ENCODE measurements around the gene PAPPA2.

The PAPPA2 gene

GRCh38 chr1:176877557-176877956 is 414.6 kb downstream of the PAPPA2 start:
- DNase-seq = no peak

- no peak for DNase-seq
Observed at GRCh38 chr1:176878750-176879536, 416.0 kb downstream of the PAPPA2 start.

GRCh38 chr1:176879784-176880620 is 417.0 kb downstream of the PAPPA2 start:
- DNase-seq = no peak

- peak; percentile 70 for DNase-seq
Observed at GRCh38 chr1:176880955-176881595, 418.1 kb downstream of the PAPPA2 start.

- no peak for DNase-seq
Observed at GRCh38 chr1:176884286-176884685, 421.3 kb downstream of the PAPPA2 start.

DNA sequence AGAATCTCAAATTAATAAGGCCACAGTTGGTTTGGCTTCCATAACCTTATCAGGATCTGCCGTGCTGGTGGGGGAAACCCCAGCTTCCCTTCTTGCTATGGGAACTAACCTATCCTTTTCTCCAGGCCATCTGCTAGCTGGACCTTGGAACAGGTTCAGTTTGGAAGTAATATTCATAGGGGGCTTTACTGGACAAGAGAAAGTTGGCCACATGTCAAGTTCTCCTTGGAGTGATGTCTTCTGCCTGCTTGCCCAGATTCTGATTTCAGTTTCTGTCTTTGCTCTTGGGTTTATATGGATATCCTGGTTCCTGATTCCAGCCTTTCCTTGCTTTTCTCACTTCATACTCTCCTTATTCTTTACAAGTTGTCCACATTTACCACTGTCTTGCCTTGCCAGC is 421.9 kb downstream of the PAPPA2 start:
- DNase-seq = no peak

- no peak for DNase-seq
Observed at GRCh38 chr1:176885341-176885740, 422.4 kb downstream of the PAPPA2 start.

GRCh38 chr1:176885751-176886150 is 422.8 kb downstream of the PAPPA2 start:
- no peak for DNase-seq

GRCh38 chr1:176888471-176889032 is 425.6 kb downstream of the PAPPA2 start:
- DNase-seq = no peak

DNA sequence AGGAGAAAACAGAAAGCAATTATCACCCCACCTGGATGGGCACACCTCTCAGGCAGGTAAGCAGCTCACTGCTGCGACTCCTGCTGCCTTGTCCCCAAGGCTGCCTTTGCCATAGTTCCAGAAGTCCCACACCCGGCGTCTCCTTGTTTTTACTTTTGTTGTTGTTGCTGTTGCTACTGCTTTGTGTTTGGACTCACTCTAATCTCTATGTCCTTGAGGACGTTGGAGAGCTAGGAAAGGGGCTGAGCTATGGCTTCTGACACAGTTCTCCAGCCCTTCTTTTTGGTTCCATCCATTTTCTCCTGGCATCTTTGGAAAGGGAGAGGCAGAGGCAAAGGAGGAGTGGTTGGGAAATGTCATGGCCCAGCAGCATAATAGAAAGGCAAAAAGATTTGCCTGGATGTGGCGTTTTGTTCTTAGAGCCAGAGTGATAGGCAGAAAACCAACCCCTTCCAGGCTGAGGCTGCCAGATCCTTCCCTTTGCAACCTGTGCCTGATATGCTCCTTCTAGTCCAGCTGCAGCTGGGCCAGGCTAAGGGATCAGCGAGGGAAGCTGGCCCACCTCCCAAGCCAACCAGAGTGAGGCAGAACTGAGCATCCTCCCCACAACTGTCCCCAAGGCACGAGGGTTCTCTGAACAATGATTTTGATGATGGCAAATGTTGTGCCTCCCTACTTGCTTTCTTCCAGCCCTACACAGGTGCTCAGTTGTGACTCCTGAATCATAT is 430.8 kb downstream of the PAPPA2 start:
- DNase-seq = no peak

- no peak for DNase-seq
Observed at GRCh38 chr1:176894450-176894849, 431.5 kb downstream of the PAPPA2 start.
